ENCODE data around the gene CALN1.
"Not testable (repeated sequence)": the region's sequence is repeated elsewhere in the genome, so short reads cannot be mapped to it uniquely, and the experiment has no call there.

The CALN1 gene

DNA sequence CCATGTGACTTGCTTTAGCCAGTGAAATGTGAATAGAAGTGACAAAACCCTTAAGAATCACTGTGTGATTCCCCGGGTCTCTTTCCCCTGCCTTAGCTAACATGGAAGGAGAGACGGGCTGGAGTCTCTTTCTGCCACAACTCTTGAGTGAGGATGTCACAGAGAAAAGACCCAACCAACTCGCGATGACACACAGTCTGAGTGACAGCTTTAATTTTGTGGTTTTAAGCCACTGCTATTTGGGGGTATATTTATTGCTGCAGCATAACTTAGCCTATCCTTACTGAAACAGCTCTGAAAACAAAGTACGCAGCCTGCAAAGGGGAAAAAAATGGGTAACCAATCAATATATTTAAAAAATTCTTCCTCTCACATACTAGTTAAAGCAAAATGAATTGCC is 319.4 kb downstream of the CALN1 start:
- DNase-seq (ENCODE audit: low spot score) = no peak

DNA sequence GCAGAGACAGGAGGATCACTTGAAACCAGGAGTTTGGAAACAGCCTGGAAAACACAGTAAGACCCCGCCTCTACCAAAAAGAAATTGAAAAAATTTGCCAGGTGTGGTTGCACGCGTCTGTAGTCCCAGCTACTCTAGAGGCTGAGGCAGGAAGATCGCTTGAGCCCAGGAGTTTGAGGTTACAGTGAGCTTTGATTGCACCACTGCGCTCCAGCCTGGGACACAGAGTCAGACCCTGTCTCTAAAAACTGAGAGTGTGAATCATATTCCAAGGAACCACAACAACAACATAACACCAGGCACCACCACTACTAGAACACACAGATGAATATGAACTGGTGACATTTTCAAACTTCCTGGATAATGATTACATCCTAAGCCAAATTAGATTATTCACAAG is 324.2 kb downstream of the CALN1 start:
- DNase-seq (ENCODE audit: low spot score) = no peak

DNA sequence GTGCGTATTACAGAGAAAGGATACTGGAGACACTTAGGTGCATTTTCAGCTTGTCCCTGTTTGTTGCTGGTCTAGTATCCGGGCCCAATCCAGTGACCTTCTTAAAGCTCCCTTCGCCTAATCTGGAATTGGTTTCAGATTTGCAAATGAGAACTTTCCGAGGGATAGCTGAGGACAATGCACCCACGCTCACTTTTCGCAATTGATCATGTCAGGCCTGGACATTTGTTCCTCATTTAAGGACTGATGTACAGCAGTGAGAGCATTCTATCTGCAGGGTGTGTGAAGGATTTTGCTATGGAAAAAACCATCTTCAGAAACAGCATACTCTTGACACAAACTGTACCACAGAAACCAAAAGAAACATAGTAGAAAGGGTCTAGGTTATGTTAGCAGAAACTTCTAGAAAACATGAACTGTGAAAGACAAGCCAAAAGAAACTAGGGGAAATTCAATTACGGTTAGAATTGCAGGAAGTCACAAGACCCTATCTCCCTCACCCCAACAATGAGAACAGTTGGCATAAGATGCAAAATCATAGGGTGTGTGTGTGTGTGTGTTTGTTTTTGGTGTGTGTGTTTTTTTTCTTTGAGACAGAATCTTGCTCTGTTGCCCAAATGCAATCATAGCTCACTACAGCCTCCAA is 331.1 kb downstream of the CALN1 start:
- no peak for DNase-seq (ENCODE audit: low spot score)

DNA sequence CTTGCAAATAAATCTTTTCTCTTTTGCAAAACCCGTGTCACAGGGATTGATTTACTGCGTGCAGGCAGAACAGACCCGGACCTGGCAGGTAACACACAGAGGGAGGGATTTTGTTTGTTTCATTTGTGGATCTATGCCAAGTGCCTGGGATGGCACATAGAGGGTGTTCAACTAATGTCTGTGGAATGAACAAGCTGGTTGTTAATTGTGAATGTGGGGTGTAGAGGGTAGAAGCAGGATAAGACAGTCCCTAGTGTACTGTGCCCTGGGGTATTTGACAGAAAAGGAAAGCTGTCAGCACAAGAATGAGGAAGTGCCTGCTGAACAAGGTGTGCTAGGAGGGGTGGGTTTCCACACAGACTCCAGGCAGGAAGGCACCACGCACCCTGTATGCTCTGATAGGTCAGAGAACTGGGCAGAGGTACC is 331.8 kb downstream of the CALN1 start:
- DNase-seq (ENCODE audit: low spot score) = no peak

DNA sequence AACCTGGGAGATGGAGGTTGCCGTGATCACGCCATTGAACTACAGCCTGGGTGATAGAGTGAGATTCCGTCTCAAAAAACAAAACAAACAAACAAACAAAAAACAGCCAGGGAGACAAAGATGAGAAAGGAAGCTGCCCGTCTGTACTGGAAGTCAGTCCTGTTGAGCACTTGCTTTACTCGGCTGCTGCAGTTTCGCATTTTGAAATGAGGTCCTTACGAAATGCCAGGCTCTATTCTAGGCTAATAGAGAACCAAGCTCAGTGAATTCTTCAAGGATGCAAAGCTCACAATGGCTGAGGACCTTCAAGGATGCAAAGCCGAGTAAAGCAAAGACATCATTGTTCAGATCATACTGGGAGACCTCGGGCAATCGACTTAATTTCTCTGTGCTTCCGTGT is 333.3 kb downstream of the CALN1 start:
- no peak for DNase-seq (ENCODE audit: low spot score)

DNA sequence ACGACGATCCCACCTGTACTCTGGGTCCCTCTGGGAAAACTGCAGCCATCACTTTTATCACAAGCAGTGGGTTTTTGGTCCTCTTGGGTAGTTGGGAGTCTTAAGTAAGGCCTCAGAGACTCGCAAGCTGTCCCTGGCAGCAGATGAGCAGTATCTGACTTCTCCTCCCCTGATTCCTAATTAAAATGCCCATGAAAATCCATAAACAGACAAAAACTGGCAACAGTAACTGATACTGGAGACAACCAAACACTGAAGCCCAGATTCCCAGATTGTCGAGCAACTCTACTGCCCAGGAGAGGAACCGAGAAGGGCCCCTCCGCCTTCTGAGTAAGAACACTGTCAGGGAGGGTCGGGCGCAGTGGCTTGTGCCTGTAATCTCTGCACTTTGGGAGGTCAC is 333.8 kb downstream of the CALN1 start:
- no peak for DNase-seq (ENCODE audit: low spot score)

DNA sequence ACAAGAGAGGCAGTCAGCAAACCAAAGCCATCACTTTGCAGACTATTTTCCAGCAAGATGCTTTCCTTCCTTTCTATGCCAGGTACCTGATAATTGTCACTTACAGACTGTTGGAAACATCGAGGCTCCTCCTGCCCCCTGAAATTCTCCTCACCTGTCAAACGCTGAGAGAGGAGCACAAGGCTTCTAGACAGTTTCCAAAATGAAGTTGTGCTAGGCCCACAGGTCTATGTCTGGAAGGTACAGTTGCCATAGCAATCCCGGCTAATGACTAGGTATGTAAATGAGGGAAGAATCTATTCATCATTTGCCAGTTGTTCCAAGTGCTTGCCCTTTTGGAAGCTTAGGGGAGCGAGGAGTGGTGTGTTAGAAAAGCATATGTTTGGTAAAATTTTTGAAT is 334.4 kb downstream of the CALN1 start:
- DNase-seq (ENCODE audit: low spot score) = no peak

DNA sequence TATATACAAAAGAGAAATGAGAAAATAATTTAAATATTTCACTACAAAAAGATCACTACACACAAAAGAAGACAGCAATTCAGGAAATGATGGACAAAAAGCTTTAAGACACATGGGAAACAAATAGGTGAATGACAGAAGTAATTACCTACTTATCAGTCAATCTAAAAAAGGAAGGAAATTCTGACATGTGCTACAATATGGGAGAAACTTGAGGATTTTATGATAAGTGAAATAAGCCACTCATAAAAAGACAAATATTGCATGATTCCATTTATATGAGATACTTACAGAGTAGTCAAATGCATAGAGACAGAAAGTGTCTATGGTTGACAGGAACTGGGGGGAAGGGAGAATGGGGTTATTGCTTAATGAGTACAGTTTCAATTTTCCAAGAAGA is 339.2 kb downstream of the CALN1 start:
- DNase-seq (ENCODE audit: low spot score) = no peak

DNA sequence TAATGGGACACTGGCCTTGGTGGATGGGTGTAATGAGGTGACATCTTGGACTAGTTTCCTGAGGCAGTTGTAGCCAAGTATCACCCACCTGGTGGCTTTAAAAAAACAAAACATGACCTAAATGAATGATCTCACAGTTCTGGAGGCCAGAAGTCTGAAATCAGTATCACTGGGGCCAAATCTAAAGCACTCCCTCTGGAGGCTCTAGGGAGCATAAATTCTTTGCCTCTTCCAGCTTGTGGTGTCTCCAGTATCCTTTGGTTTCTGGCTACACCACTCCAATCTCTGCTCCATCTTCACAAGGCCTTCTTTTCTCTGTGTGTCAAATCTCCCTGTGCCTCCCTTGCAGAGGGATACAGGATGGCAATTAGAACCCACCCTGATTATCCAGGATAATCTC is 342.9 kb downstream of the CALN1 start:
- DNase-seq (ENCODE audit: low spot score) = no peak

DNA sequence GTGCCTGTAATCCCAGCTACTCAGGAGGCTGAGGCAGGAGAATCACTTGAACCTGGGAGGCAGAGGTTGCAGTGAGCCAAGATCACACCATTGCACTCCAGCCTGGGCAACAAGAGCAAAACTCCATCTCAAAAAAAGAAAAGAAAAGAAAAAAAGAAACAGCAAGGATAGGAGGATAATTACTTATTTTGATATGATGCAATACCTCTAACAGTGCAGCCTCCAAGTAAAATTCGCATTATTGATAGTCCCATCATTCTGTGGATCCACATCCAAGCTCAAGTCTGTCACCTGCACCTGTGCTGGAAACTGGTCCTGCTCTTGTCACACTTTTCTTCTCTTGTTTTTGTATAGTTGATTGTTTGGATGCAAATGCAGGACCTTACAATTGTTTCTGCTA is 346.4 kb downstream of the CALN1 start:
- DNase-seq (ENCODE audit: low spot score) = not testable (repeated sequence)

DNA sequence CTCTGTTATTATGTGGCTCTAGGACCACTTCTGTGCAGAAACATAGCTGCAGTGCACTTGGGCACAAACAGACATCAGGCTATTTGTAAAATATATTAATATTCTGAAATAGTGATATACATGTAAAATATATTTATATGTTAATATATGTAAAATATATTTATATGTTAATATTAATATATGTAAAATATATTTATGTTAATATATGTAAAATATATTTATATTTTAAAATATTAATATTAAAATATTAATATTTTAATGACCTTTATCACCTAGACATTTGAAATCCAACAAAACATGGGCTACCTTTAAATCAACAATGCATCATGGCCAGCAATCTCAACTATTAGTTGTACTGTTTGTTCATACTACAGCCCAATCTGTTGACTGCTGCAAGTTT is 347.2 kb downstream of the CALN1 start:
- DNase-seq (ENCODE audit: low spot score) = no peak

DNA sequence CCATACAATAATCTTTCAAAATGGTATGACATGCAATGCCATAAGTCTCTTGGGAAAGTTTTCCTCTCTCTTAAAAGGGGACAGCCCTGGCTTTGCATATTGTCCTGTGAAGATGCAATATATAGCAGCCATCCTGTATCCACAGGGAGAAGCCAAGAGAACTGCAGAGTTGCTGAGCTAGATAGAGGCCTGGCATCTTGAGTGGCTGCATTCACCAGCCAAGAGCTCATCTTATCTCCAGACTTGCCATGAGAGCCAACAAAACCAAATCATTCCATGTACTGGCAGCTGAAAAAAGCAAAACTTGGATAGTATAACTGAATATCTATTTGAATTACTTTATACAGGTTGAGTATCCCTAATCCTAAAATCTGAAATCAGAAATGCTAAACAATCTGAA is 348.8 kb downstream of the CALN1 start:
- no peak for DNase-seq (ENCODE audit: low spot score)

DNA sequence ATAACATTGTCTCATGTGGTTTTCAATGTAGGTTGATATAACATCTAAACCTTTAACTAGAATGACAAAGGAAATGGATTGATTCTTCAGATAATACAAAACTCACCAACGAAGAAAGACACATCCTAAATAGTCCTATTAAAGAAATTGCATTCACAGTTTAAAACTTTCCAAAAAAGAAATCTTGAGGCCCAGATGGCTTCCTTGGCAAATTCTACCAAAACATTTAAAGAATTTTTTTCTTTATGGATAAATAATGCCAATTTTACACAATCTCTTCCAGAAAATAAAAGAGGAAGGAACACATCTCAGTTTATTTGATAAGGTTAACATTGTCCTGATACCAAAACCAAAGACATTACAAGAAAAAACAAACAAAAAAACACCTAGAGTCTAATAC is 349.5 kb downstream of the CALN1 start:
- no peak for DNase-seq (ENCODE audit: low spot score)

DNA sequence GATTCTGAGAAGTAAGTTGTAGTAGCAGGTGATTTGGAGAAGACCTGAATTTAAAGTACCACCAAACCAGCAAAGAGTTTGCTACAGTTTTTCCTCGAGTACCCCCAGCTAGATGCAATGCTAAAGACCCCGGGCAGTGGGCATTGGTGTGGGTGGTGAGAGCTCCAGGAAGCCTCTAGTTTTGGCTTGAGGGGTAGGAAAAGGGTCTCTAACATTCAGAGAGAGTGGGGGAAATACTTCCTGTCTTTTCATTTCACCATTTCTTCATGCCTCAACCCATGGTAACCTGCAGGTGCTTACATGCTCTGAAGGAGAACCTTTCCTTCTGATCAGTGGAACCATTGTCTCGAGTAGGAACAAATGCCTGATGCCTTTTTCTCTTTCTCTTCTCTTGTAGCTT is 352.2 kb downstream of the CALN1 start:
- DNase-seq (ENCODE audit: low spot score) = no peak

DNA sequence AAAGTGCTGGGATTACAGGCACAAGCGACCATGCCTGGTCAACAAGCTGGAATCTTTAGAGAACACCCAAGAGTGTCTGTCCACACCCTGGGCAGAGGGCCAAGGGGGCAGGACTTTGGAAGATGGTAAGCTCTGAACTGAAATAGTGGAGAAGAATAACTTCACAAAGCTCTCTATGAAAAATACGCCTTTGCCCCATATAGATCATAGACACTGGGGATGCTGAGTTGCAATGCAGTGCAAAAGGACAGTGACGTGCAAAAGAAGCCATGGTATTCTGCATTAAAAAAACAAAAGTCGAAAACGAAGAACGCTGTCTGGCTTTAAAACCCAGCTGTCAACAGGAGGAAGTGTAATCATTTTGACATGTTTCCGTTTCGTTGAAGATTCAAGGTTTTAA is 353.6 kb downstream of the CALN1 start:
- no peak for DNase-seq (ENCODE audit: low spot score)

DNA sequence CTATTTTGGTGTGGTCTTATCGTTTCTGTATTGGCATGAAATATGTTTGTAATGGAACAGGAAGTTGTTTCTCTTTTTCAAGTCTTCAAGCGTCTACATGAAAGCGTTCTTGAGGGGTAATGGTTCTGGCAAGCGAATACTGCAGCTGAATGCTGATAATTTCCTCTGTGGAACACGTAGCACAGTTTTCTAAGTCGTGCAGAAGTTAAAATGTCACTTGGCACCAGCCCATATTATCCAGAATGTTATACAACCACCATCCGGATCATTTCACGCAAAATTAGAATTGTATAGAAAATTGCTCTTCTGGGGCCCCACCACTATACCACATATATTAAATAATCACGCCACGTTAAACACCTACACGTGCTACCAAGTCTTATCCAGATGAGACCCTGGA is 354.3 kb downstream of the CALN1 start:
- DNase-seq (ENCODE audit: low spot score) = no peak

DNA sequence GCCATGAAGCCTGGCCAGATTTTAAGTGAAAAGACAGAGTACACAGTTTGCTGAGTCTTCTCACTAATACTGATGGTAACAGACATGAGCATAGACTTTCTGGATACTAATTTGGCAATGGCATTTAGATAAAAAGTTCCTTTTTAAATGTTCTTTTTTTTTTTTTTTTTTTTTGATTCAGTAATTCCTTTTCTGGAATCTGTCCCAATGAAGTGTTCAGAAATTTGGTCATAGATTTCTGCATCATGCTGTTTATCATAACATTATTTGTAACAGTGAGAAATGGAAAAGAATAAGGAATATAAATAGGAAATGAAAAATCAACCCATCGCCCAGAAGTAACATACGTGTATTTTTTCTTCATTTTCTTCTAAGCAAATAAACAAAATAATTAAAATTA is 354.9 kb downstream of the CALN1 start:
- no peak for DNase-seq (ENCODE audit: low spot score)

DNA sequence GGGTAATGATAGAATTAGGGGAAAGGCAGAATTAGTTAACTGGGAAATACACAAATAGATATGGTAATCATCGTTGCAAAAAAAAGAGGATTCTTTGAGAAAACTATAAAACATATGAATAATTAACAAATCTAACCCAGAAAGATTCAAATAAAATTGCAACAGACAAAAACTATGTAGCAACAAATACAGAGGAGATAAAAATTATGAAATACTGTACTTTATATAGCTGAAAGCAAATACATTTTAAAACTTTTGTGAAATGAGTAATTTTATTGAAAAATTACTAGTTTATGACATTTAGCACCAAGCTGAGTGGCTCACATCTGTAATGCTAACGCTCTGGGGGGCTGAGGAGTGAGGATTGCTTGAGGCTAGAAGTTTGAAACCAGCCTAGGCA is 356.7 kb downstream of the CALN1 start:
- no peak for DNase-seq (ENCODE audit: low spot score)

DNA sequence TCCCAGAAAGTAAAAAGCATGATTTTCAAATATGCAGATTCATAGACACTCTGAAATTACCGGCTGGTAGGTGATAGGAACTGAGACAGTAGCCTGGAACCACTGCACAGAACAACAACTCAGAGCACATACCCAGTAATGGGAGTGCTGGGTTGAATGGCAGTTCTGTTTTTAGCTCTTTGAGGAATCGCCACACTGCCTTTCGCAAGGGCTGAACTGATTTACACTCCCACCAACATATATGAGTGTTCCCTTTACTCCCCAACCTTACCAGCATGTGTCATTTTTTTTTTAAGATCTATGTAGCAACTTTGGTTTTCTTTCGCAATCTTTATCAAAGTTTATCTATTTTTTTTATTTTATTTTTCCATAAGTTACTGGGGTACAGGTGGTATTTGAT is 358.8 kb downstream of the CALN1 start:
- DNase-seq (ENCODE audit: low spot score) = no peak

DNA sequence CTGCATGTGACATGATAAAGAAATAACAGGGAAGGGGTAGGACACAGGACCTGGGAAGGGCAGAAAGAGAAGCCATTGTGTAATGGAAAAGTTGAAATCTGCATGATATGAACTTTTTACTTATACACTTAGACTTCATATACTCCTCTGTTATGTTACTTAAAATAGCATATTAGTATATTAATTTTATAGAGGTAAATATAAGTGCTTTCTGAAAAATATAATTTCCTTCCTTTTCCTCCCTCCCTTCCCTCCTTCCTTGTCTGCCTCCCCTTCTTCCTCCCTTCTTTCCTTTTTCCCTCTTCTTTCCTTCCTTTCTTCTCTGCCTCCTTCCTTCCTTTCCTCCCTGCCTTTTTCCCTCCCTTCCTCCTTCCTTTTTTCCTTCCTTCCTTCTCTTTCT is 363.7 kb downstream of the CALN1 start:
- DNase-seq (ENCODE audit: low spot score) = no peak

DNA sequence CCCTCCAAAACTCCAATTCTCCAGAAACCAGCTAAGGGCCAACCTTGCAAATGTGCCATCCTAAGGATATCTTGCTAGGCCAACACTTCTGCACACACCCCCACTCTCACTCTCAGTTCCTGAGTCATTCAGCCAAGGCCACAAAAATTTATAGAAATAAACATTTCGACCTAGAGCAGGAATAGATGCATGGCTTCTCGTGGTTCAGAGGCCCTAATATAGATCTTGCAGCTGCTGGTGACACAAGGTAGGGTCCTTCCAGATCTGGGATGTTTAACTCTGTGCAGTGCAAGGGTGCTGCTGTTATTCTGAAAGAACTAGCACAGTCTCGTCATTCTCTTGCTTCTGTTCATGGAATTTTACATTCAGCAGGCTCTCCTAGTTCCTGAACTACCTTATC is 369.3 kb downstream of the CALN1 start:
- DNase-seq (ENCODE audit: low spot score) = no peak

DNA sequence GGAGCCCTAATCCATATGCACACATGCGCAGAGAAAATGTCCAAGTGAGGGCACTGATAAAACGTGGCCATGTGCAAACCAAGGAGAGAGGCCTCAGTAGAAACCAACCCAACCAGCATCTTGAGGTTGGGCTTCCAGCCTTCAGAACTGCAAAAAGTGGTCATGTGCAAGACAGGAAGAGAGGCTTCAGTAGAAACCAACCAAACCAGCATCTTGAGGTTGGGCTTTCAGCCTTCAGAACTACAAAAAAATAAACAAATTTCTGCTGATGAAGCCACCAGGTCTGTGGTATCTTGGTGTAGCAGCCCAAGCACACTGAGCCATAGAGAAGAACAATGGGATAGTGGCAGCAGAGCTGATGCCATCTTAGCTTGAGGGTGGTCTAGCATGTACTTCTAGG is 371.5 kb downstream of the CALN1 start:
- DNase-seq (ENCODE audit: low spot score) = no peak

DNA sequence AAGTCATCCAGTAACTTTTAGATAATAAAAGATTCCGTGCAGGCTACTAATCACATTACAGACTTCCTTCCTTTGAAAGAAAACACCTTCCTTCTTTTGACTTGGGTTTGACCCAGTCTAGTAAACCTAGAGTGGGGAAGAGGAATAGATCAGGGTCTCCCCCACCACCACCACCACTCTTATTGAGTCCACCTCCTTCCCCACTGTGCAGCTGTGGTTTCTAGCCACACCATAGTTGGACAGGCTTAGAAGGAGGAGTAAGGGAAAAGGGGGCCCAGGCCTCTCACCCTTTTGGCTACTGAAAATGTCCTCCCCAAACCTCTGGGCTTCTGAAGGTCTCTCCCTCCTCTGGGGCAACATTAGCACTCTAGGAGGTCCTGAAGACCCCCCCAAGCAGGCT is 372.7 kb downstream of the CALN1 start:
- DNase-seq (ENCODE audit: low spot score) = no peak

DNA sequence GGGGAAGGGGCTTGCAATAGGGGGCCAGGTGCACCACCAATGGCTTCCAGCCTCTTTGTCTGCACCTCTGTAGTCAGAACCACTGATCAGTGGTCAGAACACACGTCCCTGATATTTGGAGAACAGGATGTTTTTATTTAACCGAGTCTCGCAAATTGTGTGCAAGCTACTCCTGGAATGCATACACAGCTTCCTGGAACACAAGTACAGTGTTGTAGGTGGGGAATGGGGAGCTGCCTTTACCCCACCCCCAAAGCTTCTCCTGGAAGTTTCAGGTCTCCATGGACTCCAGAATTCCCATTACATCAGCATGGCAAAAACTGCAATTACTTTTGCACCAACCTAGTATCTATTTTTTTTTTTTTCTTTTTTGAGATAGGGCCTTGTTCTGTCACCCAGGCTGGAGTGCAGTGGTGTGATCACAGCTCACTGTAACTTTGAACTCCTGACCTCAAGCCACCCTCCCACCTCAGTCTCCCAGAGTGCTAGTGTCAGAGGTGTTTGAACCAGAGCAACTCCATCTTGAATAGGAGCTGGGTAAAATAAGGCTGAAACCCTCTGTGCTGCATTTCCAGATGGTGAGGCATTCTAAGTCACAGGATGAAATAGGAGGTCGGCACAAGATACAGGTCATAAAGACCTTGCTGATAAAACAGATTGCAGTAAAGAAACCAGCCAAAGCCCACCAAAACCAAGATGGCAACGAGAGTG is 374.0 kb downstream of the CALN1 start:
- DNase-seq (ENCODE audit: low spot score) = no peak

Measured in globus pallidus (tissue), 1 donor.